ENCODE results near the gene MYO18A.

MYO18A gene

GRCh38 chr17:29189355-29189754 lies 9.2 kb upstream of the MYO18A start:
- POLR2A ChIA-PET = no interaction called here
- TF ChIP-seq, protein P1, sequence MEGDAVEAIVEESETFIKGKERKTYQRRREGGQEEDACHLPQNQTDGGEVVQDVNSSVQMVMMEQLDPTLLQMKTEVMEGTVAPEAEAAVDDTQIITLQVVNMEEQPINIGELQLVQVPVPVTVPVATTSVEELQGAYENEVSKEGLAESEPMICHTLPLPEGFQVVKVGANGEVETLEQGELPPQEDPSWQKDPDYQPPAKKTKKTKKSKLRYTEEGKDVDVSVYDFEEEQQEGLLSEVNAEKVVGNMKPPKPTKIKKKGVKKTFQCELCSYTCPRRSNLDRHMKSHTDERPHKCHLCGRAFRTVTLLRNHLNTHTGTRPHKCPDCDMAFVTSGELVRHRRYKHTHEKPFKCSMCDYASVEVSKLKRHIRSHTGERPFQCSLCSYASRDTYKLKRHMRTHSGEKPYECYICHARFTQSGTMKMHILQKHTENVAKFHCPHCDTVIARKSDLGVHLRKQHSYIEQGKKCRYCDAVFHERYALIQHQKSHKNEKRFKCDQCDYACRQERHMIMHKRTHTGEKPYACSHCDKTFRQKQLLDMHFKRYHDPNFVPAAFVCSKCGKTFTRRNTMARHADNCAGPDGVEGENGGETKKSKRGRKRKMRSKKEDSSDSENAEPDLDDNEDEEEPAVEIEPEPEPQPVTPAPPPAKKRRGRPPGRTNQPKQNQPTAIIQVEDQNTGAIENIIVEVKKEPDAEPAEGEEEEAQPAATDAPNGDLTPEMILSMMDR (IDR thresholded peaks at IDR 0.05; ENCODE audit: control extremely low read depth, extremely low read depth, low read depth, missing control alignments) = no peak
- DNase-seq (ENCODE audit: extremely low spot score) = no peak
- CTCF ChIA-PET = interaction anchor here (0.6 to 11.1 kb wide), 9 partner anchors 10 to 224 kb away, joined by 3 to 134 read pairs (median 3); partner anchors contain the start of gene MYO18A

DNA sequence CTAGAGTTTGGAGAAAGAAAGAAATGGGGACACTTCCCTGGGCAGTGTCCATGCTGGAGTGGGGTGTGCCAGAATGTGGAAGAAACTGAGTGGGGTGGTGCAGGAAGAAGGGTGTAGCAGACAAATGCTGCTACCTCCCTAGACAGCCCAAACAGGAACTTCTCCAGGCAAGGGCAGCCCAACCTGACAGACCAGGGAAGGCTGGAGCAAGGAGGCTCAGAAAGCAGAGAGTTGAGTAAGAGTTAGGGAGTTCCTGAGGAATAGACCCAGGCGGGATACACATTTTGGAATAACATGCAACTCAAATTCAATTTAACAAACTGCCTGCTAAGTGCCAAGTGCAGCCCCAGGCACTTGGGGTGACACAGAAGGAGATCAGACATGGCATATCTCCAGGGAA lies 1.0 kb upstream of the MYO18A start:
- ChIA-PET POLR2A (no interaction called here), CTCF (interaction anchor here (1.5 to 11.2 kb wide), 10 partner anchors 12 to 64 kb away, joined by 7 to 201 read pairs (median 18); no protein-coding TSS in a partner anchor)
- TF ChIP-seq, protein P1 (IDR thresholded peaks at IDR 0.05; ENCODE audit: control extremely low read depth, extremely low read depth, low read depth, missing control alignments) = no peak
- DNase-seq (ENCODE audit: extremely low spot score) = no peak

DNA sequence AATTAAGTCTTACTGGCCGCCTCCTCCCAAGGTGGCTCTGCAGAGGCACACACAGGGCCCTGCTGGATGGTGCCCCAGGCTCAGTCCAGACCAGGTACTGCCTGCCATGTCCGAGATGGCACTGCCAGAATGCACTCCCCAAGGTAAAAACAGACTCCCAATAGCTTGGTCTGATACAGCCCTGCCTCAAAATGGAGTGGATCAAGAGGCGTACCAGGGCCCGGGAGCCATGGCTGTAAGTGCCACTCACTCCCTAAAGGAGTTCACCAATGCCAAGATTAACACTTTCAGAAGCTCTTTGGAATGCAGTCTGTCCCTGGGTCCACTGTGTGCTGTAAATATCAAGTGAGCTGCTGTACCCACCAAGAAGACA lies 576 bp upstream of the MYO18A start:
- TF ChIP-seq, protein P1 (IDR thresholded peaks at IDR 0.05; ENCODE audit: control extremely low read depth, extremely low read depth, low read depth, missing control alignments) = no peak
- ChIA-PET CTCF (interaction anchor here (1.0 to 11.2 kb wide), 21 partner anchors 13 to 179 kb away, joined by 3 to 201 read pairs (median 7); no protein-coding TSS in a partner anchor), POLR2A (interaction anchor here (1.3 kb wide), 1 partner anchor 111 kb away, joined by 3 read pairs; no protein-coding TSS in a partner anchor)
- DNase-seq (ENCODE audit: extremely low spot score) = no peak

GRCh38 chr17:29179232-29180033 lies 765 bp downstream of the MYO18A start:
- no peak for DNase-seq (ENCODE audit: extremely low spot score)
- TF ChIP-seq, protein P1 (IDR thresholded peaks at IDR 0.05; ENCODE audit: control extremely low read depth, extremely low read depth, low read depth, missing control alignments) = no peak
- POLR2A ChIA-PET = interaction anchor here (1.3 kb wide), 2 partner anchors 39 to 113 kb away, joined by 3 read pairs; no protein-coding TSS in a partner anchor
- CTCF ChIA-PET = interaction anchor here (0.7 to 11.2 kb wide), 33 partner anchors 12 to 219 kb away, joined by 3 to 201 read pairs (median 4); no protein-coding TSS in a partner anchor

DNA sequence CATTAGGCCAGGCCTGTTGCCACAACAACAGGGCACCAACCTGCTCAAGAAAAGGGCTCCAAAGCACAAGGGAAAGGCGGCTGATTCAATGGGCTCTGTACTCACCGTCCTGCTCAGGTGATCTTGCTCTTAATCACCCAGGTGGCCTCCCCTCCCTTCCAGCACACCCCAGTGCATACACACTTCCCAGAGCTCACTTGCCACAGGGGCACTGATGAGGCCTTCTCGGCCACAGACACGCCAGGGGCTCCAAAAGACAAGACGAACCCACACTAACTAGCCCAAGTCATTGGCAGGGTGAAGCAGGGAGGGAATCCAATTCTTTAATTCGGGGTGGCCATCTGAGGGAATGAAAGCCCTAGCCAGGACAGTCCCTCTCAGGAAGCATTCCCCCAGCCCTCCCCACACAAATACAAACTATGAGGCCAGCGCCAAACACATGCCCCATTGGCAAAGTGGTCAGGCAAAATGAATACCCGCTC lies 1.4 kb downstream of the MYO18A start:
- ChIA-PET POLR2A (interaction anchor here (1.3 kb wide), 1 partner anchor 39 kb away, joined by 3 read pairs; no protein-coding TSS in a partner anchor), CTCF (interaction anchor here (1.0 to 11.2 kb wide), 10 partner anchors 8 to 71 kb away, joined by 3 to 201 read pairs (median 18); no protein-coding TSS in a partner anchor)
- TF ChIP-seq, protein P1 (IDR thresholded peaks at IDR 0.05; ENCODE audit: control extremely low read depth, extremely low read depth, low read depth, missing control alignments) = no peak
- DNase-seq (ENCODE audit: extremely low spot score) = no peak

- POLR2A ChIA-PET = interaction anchor here (1.3 kb wide), 1 partner anchor 38 kb away, joined by 3 read pairs; no protein-coding TSS in a partner anchor
- TF ChIP-seq, protein P1 (IDR thresholded peaks at IDR 0.05; ENCODE audit: control extremely low read depth, extremely low read depth, low read depth, missing control alignments) = no peak
- CTCF ChIA-PET = interaction anchor here (1.0 to 11.2 kb wide), 7 partner anchors 9 to 54 kb away, joined by 3 to 201 read pairs (median 59); no protein-coding TSS in a partner anchor
- DNase-seq (ENCODE audit: extremely low spot score) = no peak
These were observed 2.1 kb downstream of the MYO18A start for GRCh38 chr17:29177871-29178749.
